Fibroblast of skin of abdomen (primary cell): ENCODE measurements around the gene SCN2A.

ENCODE experiments used
- DNase-seq: peaks from one replicate; pipeline ENCODE4 v3.0.0-alpha.2; 2013

SCN2A gene

GRCh38 chr2:165423081-165423480, 183.9 kb downstream of the SCN2A start:
- DNase-seq, result no peak

GRCh38 chr2:165425556-165425955, 186.3 kb downstream of the SCN2A start:
- no peak for DNase-seq

GRCh38 chr2:165427686-165428085, 188.5 kb downstream of the SCN2A start:
- DNase-seq, result no peak

- DNase-seq, result peak; percentile 17
Measured at GRCh38 chr2:165428926-165429325, 189.7 kb downstream of the SCN2A start.

GRCh38 chr2:165431014-165431413, 191.8 kb downstream of the SCN2A start:
- DNase-seq, result no peak

GRCh38 chr2:165432234-165432966, 193.2 kb downstream of the SCN2A start:
- DNase-seq, result no peak

- DNase-seq, result no peak
Measured at GRCh38 chr2:165434865-165435496, 195.8 kb downstream of the SCN2A start.

GRCh38 chr2:165435611-165436010, 196.4 kb downstream of the SCN2A start:
- no peak for DNase-seq

- no peak for DNase-seq
Measured at GRCh38 chr2:165436559-165436958, 197.3 kb downstream of the SCN2A start.

GRCh38 chr2:165440367-165440766, 201.2 kb downstream of the SCN2A start:
- peak; percentile 81 for DNase-seq
